HepG2 (cell line): Measurements from ENCODE around the gene TMEM198. TPM values are rescaled to one million over a fixed set of nuclear protein-coding genes. Genes with fewer than 3 reads are reported as not detected.

Source experiments
- ASH2L ChIP-seq: fragments of 300-600, 200-600 bp; sonication (generic); IDR thresholded peaks from 2 replicates; pipeline ENCODE4 v1.7.0; 2017; ENCODE audit warnings: low read depth, mild to moderate bottlenecking, moderate library complexity, mixed read lengths, low read length; ENCODE audit not compliant: insufficient read length
- BRD4 ChIP-seq: sonication (generic); formaldehyde crosslinking; IDR thresholded peaks from 2 replicates; pipeline ENCODE4 v1.4.0; 2020; ENCODE audit warnings: missing genetic modification reagents
- DBP ChIP-seq: sonication (generic); formaldehyde crosslinking; IDR thresholded peaks from 2 replicates; pipeline ENCODE4 v1.4.0; 2020; ENCODE audit warnings: missing genetic modification reagents; ENCODE audit errors: not compliant biosample characterization
- MED13 ChIP-seq: sonication (generic); formaldehyde crosslinking; IDR thresholded peaks from 2 replicates; pipeline ENCODE4 v1.5.0; 2020; ENCODE audit warnings: missing genetic modification reagents
- MYPOP ChIP-seq: sonication (generic); formaldehyde crosslinking; IDR thresholded peaks from 2 replicates; pipeline ENCODE4 v1.8.1; 2023; ENCODE audit warnings: mild to moderate bottlenecking, moderate library complexity, missing genetic modification reagents
- NFIC ChIP-seq: IDR thresholded peaks from 2 replicates; pipeline ENCODE4 v1.6.1; 2012; ENCODE audit warnings: mild to moderate bottlenecking, low read length, inconsistent platforms
- RERE ChIP-seq: IDR thresholded peaks from 2 replicates; pipeline ENCODE4 v1.6.1; 2016; ENCODE audit warnings: low read depth, missing genetic modification reagents, missing compliant biosample characterization
- TBX3 ChIP-seq: fragments of 450-650 bp; IDR thresholded peaks from 2 replicates; pipeline ENCODE4 v1.6.1; 2017; ENCODE audit warnings: antibody characterized with exemption, mild to moderate bottlenecking, inconsistent platforms, borderline replicate concordance
- TCF7L2 ChIP-seq: IDR thresholded peaks from 2 replicates; pipeline ENCODE4 v1.6.1; 2011; ENCODE audit warnings: mild to moderate bottlenecking, low read depth, low read length, moderate library complexity
- TOE1 ChIP-seq: sonication (generic); formaldehyde crosslinking; IDR thresholded peaks from 2 replicates; pipeline ENCODE4 v1.4.0; 2020; ENCODE audit warnings: mild to moderate bottlenecking, missing genetic modification reagents
- YY1 ChIP-seq: IDR thresholded peaks from 2 replicates; pipeline ENCODE4 v1.6.1; 2011; ENCODE audit warnings: low read length, low read depth, moderate library complexity, mild to moderate bottlenecking; ENCODE audit not compliant: insufficient read depth, insufficient replicate concordance
- ZNF142 ChIP-seq: sonication (generic); formaldehyde crosslinking; IDR thresholded peaks from 2 replicates; pipeline ENCODE4 v1.4.0; 2020; ENCODE audit warnings: missing genetic modification reagents
- ZNF207 ChIP-seq: fragments of 450-650 bp; IDR thresholded peaks from 2 replicates; pipeline ENCODE4 v1.6.1; 2016; ENCODE audit warnings: antibody characterized with exemption, borderline replicate concordance
- ZNF879 ChIP-seq: sonication (generic); formaldehyde crosslinking; IDR thresholded peaks from 2 replicates; pipeline ENCODE4 v1.8.1; 2023; ENCODE audit warnings: missing genetic modification reagents
- polyA plus RNA-seq, 8 experiments: library from polyadenylated mRNA; depleted of rRNA in 3 of 8; stranded (reverse) in 7 of 8; unstranded in 1 of 8; fragments of >200 nt; fragmentation: Illumina TruSeq in 4 of 8; extraction: Trizol in 4 of 8; gene quantifications; 2 replicates each; pipeline versions ENCODE4 v1.2.1 to v1.2.3, GENCODE V29; 2011 to 2016; ENCODE audit warnings: low read depth in 4 of 8, missing spikeins in 1 of 8, mixed read lengths in 1 of 8; ENCODE audit not compliant: insufficient read depth in 1 of 8
- total RNA-seq, 5 experiments: library from RNA; depleted of rRNA; stranded (reverse); fragments of >200 nt; fragmentation: Illumina TruSeq; extraction: Trizol; gene quantifications; 2 replicates each; pipeline ENCODE4 v1.2.3, GENCODE V29; 2016; ENCODE audit warnings: low read depth in 1 of 5

Gene TMEM198
- total and polyA plus RNA-seq, 2 of the 13 experiments (the other 11 are each of a cell fraction or from before 2014, with no cell fraction given): 17.3 to 23.5 TPM

- no peak for TF ChIP-seq ASH2L
- no peak for TF ChIP-seq TOE1 (CRISPR knock-in tag)
- TF ChIP-seq MYPOP: no peak
- no peak for TF ChIP-seq ZNF207
- no peak for TF ChIP-seq YY1
- TF ChIP-seq MED13 (CRISPR knock-in tag): no peak
- no peak for TF ChIP-seq DBP (CRISPR knock-in tag)
- no peak for TF ChIP-seq RERE (CRISPR knock-in tag)
- no peak for TF ChIP-seq ZNF142 (CRISPR knock-in tag)
- no peak for TF ChIP-seq ZNF879
- TF ChIP-seq NFIC: no peak
- TF ChIP-seq TCF7L2: no peak
- no peak for TF ChIP-seq BRD4 (CRISPR knock-in tag)
- no peak for TF ChIP-seq TBX3
Measured at GRCh38 chr2:219497495-219498279, 46.1 kb upstream of the TMEM198 start (continued).
